GM23338 (cell line): ENCODE data around the gene ZNF385C. TPM values are rescaled to one million over a fixed set of nuclear protein-coding genes. Genes with fewer than 3 reads are reported as not detected.

Experiments used
- ATAC-seq: fragments of 200-7000 bp; cut with Tn5 transposase; 3 replicates; pipeline ENCODE4 v1.9.1; 2020
- DNase-seq: peaks from one replicate; pipeline ENCODE4 v3.0.0-alpha.2; 2015; ENCODE audit warnings: low spot score
- H2AFZ ChIP-seq: fragments of 200-600 bp; sonication (generic); 2 replicates; pipeline ENCODE4 v1.8.0; 2016; ENCODE audit warnings: antibody characterized with exemption, mild to moderate bottlenecking, moderate library complexity
- H3F3A ChIP-seq: fragments of 200-600 bp; sonication (generic); replicated peaks from 2 replicates; pipeline ENCODE4 v1.8.0; 2017; ENCODE audit warnings: antibody characterized with exemption, mixed run types, low read depth
- H3K27ac ChIP-seq: fragments of 200-600 bp; sonication (generic); 2 replicates; pipeline ENCODE4 v1.6.1; 2016; ENCODE audit warnings: low read depth
- H3K27me3 ChIP-seq: fragments of 200-600 bp; sonication (generic); 2 replicates; pipeline ENCODE4 v1.8.0; 2016; ENCODE audit warnings: mild to moderate bottlenecking, mixed run types, moderate library complexity; ENCODE audit not compliant: insufficient read depth
- H3K36me3 ChIP-seq: fragments of 200-600 bp; sonication (generic); 2 replicates; pipeline ENCODE4 v1.8.0; 2016; ENCODE audit warnings: mild to moderate bottlenecking; ENCODE audit not compliant: insufficient read depth
- H3K4me1 ChIP-seq: fragments of 200-600 bp; sonication (generic); 2 replicates; pipeline ENCODE4 v1.8.0; 2016; ENCODE audit warnings: mild to moderate bottlenecking, moderate library complexity; ENCODE audit not compliant: insufficient read depth
- H3K4me2 ChIP-seq: fragments of 200-600 bp; sonication (generic); 2 replicates; pipeline ENCODE4 v1.7.1; 2017; ENCODE audit warnings: mixed run types
- H3K4me3 ChIP-seq: fragments of 200-600 bp; sonication (generic); 2 replicates; pipeline ENCODE4 v1.6.1; 2016; ENCODE audit warnings: mixed run types
- H3K79me2 ChIP-seq: fragments of 200-600 bp; sonication (generic); replicated peaks from 2 replicates; pipeline ENCODE4 v1.8.0; 2017; ENCODE audit warnings: mild to moderate bottlenecking; ENCODE audit not compliant: insufficient read depth
- H3K9me2 ChIP-seq: fragments of 200-600 bp; sonication (generic); 2 replicates; pipeline ENCODE4 v1.8.0; 2017; ENCODE audit not compliant: insufficient read depth
- H4K20me1 ChIP-seq: fragments of 200-600 bp; sonication (generic); replicated peaks from 2 replicates; pipeline ENCODE4 v1.8.0; 2017; ENCODE audit warnings: mild to moderate bottlenecking; ENCODE audit not compliant: insufficient read depth
- H3K27ac Mint-ChIP-seq: 2 replicates; pipeline ENCODE4 v1.8.0; 2020; ENCODE audit warnings: inconsistent platforms, mild to moderate bottlenecking, moderate library complexity, mixed read lengths
- H3K27me3 Mint-ChIP-seq: 3 replicates; pipeline ENCODE4 v1.8.0; 2022; ENCODE audit warnings: low read depth, mild to moderate bottlenecking, moderate library complexity, mixed read lengths, inconsistent platforms; ENCODE audit not compliant: insufficient read depth, poor library complexity
- H3K36me3 Mint-ChIP-seq: 3 replicates; pipeline ENCODE4 v1.8.0; 2021; ENCODE audit warnings: low read depth, mild to moderate bottlenecking, inconsistent platforms, moderate library complexity, mixed read lengths
- H3K4me1 Mint-ChIP-seq: 3 replicates; pipeline ENCODE4 v1.8.0; 2020; ENCODE audit warnings: mild to moderate bottlenecking, inconsistent platforms, mixed read lengths
- H3K4me3 Mint-ChIP-seq: 3 replicates; pipeline ENCODE4 v1.8.0; 2021; ENCODE audit warnings: moderate library complexity, mild to moderate bottlenecking, inconsistent platforms, mixed read lengths
- H3K9me3 Mint-ChIP-seq: 3 replicates; pipeline ENCODE4 v1.8.0; 2020; ENCODE audit warnings: moderate library complexity, mild to moderate bottlenecking, inconsistent platforms, mixed read lengths
- CREB1 ChIP-seq: fragments of 250-450 bp; sonication (Bioruptor Pico); IDR thresholded peaks from 2 replicates; pipeline ENCODE4 v1.5.0; 2020; ENCODE audit warnings: low read depth, mild to moderate bottlenecking, moderate library complexity
- CTCF ChIP-seq, 2 experiments: fragments of 200-600 bp in 1 of 2; sonication (generic) in 1 of 2; conservative IDR thresholded peaks; 2 replicates each; pipeline versions ENCODE4 v1.5.1 to v1.6.1; 2016 to 2017; ENCODE audit warnings: antibody characterized with exemption in 2 of 2, low read depth in 2 of 2, mild to moderate bottlenecking in 2 of 2, moderate library complexity in 1 of 2
- ETS1 ChIP-seq: IDR thresholded peaks from 2 replicates; pipeline ENCODE4 v1.6.1; 2016; ENCODE audit warnings: antibody characterized with exemption
- EZH2 ChIP-seq: fragments of 200-600 bp; sonication (generic); IDR thresholded peaks from one replicate; pipeline ENCODE4 v1.8.0; 2017; ENCODE audit warnings: antibody characterized with exemption, mild to moderate bottlenecking, low read depth; ENCODE audit not compliant: unreplicated experiment
- EZH2phosphoT487 ChIP-seq: fragments of 200-600 bp; sonication (generic); IDR thresholded peaks from one replicate; pipeline ENCODE4 v1.8.1; 2018; ENCODE audit warnings: antibody characterized with exemption; ENCODE audit not compliant: unreplicated experiment
- JUNB ChIP-seq: IDR thresholded peaks from one replicate; pipeline ENCODE4 v1.6.1; 2016; ENCODE audit warnings: antibody characterized with exemption; ENCODE audit not compliant: unreplicated experiment
- NANOG ChIP-seq: IDR thresholded peaks from 2 replicates; pipeline ENCODE4 v1.6.1; 2016; ENCODE audit warnings: antibody characterized with exemption, borderline replicate concordance
- POLR2AphosphoS5 ChIP-seq: IDR thresholded peaks from 2 replicates; pipeline ENCODE4 v1.6.1; 2016; ENCODE audit warnings: antibody characterized with exemption, low read depth
- REST ChIP-seq: IDR thresholded peaks from one replicate; pipeline ENCODE4 v1.6.1; 2018; ENCODE audit warnings: antibody characterized with exemption; ENCODE audit not compliant: unreplicated experiment
- STAT1 ChIP-seq: IDR thresholded peaks from one replicate; pipeline ENCODE4 v1.6.1; 2016; ENCODE audit warnings: antibody characterized with exemption; ENCODE audit not compliant: unreplicated experiment
- ZNF114 ChIP-seq: fragments of 250-450 bp; sonication (Bioruptor Pico); IDR thresholded peaks from 2 replicates; pipeline ENCODE4 v1.5.0; 2020; ENCODE audit warnings: mild to moderate bottlenecking, moderate library complexity
- ZNF331 ChIP-seq: fragments of 250-450 bp; sonication (Bioruptor Pico); IDR thresholded peaks from 2 replicates; pipeline ENCODE4 v1.5.0; 2020; ENCODE audit warnings: low read depth, mild to moderate bottlenecking, moderate library complexity
- polyA plus RNA-seq: library from polyadenylated mRNA; unstranded; fragments of >200 nt; fragmentation: Nextera tagmentation; extraction: Ambion mirVana; gene quantifications from 2 replicates; pipeline ENCODE4 v1.2.1, GENCODE V29; 2016
- total RNA-seq: library from RNA; depleted of rRNA; stranded (reverse); fragments of >200 nt; shearing (Covaris generic); gene quantifications from 2 replicates; pipeline ENCODE4 v1.2.3, GENCODE V29; 2014

Gene ZNF385C
- total and polyA plus RNA-seq, 2 experiments from 2014 or later: 1.9 to 3.1 TPM

- Histone ChIP-seq H3K9me2 (no peaks in the 10 kb centered on the region), H3F3A (peaks cover 15% of the 10 kb centered on the region; the same call in 1 of the 2 replicates), H3K4me2 (peak overlapping the region; percentile 1; the same call in 1 of the 2 replicates), H3K36me3 (no peaks in the 10 kb centered on the region; the same call in 1 of the 2 replicates), H3K27ac (no peak overlapping the region), H2AFZ (peak overlapping the region; percentile 15), H4K20me1 (no peaks in the 10 kb centered on the region; the same call in 1 of the 2 replicates), H3K79me2 (no peaks in the 10 kb centered on the region), H3K4me3 (no peak overlapping the region), H3K27me3 (no peaks in the 10 kb centered on the region), H3K4me1 (peaks cover 5% of the 10 kb centered on the region; the same call in 1 of the 2 replicates)
- Mint-ChIP-seq H3K36me3 (peaks cover 17% of the 10 kb centered on the region), H3K4me1 (peaks cover 29% of the 10 kb centered on the region), H3K27ac (peak overlapping the region; percentile 75; the same call in 1 of the 2 replicates), H3K9me3 (no peaks in the 10 kb centered on the region; the same call in 2 of the 3 replicates), H3K4me3 (peak overlapping the region; percentile 43; the same call in 2 of the 3 replicates), H3K27me3 (peaks cover 14% of the 10 kb centered on the region)
- ATAC-seq (peak; percentile 87), DNase-seq (peak; percentile 92)
- TF ChIP-seq CTCF (conservative IDR thresholded peaks at IDR 0.05; ENCODE audit: low read depth in 2 of 2): peak; percentile 56 to 87
- TF ChIP-seq POLR2AphosphoS5: no peak
- no peak for TF ChIP-seq STAT1
Observed at GRCh38 chr17:42027961-42028790, 70.1 kb downstream of the ZNF385C start.

GRCh38 chr17:42027590-42027889 is 70.7 kb downstream of the ZNF385C start:
- Histone ChIP-seq H3K36me3 (peaks cover under 1% of the 10 kb centered on the region; the same call in 1 of the 2 replicates), H3K4me2 (no peak overlapping the region), H4K20me1 (no peaks in the 10 kb centered on the region; the same call in 1 of the 2 replicates), H3K9me2 (no peaks in the 10 kb centered on the region), H2AFZ (no peak overlapping the region), H3K4me1 (peaks cover 5% of the 10 kb centered on the region; the same call in 1 of the 2 replicates), H3K27me3 (no peaks in the 10 kb centered on the region), H3K4me3 (no peak overlapping the region), H3K27ac (no peak overlapping the region), H3K79me2 (no peaks in the 10 kb centered on the region), H3F3A (peaks cover 19% of the 10 kb centered on the region; the same call in 1 of the 2 replicates)
- peaks cover 23% of the 10 kb centered on the region for H3K36me3 Mint-ChIP-seq
- no peak overlapping the region for H3K4me3 Mint-ChIP-seq
- peaks cover 29% of the 10 kb centered on the region for H3K4me1 Mint-ChIP-seq
- no peak overlapping the region for H3K27ac Mint-ChIP-seq
- no peaks in the 10 kb centered on the region; the same call in 2 of the 3 replicates for H3K9me3 Mint-ChIP-seq
- peaks cover 14% of the 10 kb centered on the region for H3K27me3 Mint-ChIP-seq
- no peak for TF ChIP-seq ZNF331 (CRISPR knock-in tag)
- TF ChIP-seq NANOG: no peak
- TF ChIP-seq POLR2AphosphoS5: no peak
- TF ChIP-seq EZH2phosphoT487: no peak
- no peak for TF ChIP-seq EZH2
- no peak for TF ChIP-seq STAT1
- TF ChIP-seq CREB1 (CRISPR knock-in tag): no peak
- TF ChIP-seq REST: no peak
- TF ChIP-seq ETS1: no peak
- no peak for TF ChIP-seq JUNB
- no peak for TF ChIP-seq CTCF (conservative IDR thresholded peaks at IDR 0.05; ENCODE audit: low read depth in 2 of 2)
- TF ChIP-seq ZNF114 (CRISPR knock-in tag): no peak
- DNase-seq (no peak), ATAC-seq (no peak)
